ENCODE data around the gene SLC35B3.
A peak's percentile ranks its signal among the peaks of the same experiment; 100 is the strongest.
"Not testable (repeated sequence)": the region's sequence is repeated elsewhere in the genome, so short reads cannot be mapped to it uniquely, and the experiment has no call there.

The SLC35B3 gene

DNA sequence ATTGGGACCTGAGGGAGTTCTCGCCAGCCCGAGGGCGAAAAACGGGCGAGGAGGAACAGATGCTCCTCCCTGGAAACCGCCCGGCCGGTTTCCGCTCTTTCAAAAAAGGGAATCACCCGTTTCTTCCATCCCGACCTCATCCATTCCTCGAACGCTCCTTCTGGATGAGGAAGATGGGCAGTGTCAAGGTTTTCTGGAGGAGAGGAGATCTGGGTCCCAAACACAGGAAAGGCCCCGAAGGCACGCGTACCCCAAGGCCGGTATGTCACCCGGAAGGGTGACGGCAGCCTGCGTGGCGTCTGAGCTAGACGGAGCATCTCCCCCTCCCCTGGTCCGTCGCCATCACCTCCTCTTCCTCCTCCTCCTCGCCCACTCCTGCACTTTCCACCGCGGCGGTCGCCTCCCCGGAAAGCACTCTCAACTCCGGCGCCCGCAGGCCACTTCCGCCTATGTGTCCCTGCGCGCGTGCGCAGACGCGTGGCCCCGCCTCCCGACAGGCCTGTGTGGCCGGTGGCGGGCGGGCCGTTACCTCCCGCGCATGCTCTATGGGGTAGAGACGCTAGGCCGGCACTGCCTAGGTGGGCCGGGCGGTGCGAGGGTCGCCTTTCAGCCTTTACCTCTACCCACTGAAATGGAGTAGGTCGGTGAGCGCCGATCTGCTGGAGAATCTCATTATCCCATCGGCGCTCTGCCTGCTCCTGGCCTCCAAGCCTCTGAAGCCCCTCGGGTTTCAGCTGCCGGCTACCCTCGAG, at the start of gene SLC35B3:
SLC35B3 (minus strand) TSS at position 453 of the 752 bp plus-strand sequence.
- DNase-seq (ENCODE audit: low read depth), result peak; percentile 99

DNA sequence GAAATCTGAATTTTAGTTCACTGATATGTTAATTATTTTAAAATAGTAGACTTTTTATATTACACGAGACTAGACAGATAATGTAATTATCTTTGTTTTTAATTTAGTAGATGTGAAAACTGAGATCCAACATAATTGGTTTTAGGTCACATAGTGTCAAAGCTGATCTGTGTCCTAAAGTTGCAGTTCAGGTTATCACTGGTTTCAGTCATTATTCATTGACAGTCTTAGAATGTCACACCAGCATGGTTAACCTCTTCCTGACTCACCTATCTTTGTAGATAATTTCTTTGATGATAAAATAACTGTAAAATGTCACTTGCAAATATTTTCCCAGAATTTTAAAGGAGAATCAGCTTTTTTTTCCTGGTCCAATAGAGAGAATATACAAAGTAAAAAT, 48.3 kb upstream of the SLC35B3 start:
- DNase-seq (ENCODE audit: low read depth), result no peak

DNA sequence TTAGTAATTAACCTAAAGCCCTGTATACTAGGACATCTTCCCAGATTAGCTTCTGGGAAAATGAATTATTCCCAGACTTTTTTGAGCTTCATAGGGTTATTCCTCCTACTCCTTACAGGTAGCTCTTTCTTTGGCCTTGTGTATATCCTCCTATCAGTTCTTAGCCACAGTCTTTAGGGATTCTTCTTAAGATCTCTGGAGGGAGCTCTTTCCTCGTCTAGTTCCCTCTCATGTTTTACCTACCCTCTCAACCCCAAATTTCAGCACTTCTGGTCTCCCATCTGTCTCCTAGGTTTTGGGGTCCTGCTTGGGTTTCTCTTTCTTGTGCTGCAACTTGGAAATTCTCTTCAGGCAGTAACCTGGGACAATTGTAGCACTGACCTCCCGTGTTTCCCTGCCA, 46.4 kb upstream of the SLC35B3 start:
- DNase-seq (ENCODE audit: low read depth), result no peak

GRCh38 chr6:8478418-8478817, 43.1 kb upstream of the SLC35B3 start:
- DNase-seq (ENCODE audit: low read depth), result no peak

- no peak for DNase-seq (ENCODE audit: low read depth)
These were observed 41.3 kb upstream of the SLC35B3 start for GRCh38 chr6:8476656-8477055.

- no peak for DNase-seq (ENCODE audit: low read depth)
These were observed 33.4 kb upstream of the SLC35B3 start for GRCh38 chr6:8468552-8469356.

DNA sequence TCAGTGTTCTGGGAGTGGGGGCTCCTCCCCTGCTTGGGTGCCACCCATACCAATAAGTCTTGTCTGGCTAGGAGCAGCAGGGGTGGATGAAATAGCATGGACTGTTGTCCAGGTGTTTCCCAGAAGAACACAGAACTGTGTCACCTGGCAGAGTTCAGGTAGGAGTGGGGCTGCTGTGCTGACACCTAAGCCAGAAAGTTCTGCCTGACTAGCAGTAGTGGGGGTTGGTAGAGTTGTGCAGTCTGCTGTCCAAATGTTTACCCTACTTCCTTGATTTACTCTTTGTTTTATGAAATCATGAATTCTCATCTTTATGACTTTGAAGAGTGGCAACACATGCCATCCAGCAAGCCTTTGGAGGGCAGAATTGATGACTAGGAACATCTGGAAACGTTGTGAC, 27.3 kb upstream of the SLC35B3 start:
- DNase-seq (ENCODE audit: low read depth), result no peak

- DNase-seq (ENCODE audit: low read depth), result no peak
These were observed 26.8 kb upstream of the SLC35B3 start for GRCh38 chr6:8462169-8462568.

GRCh38 chr6:8446391-8446790, 11.0 kb upstream of the SLC35B3 start:
- no peak for DNase-seq (ENCODE audit: low read depth)

- not testable (repeated sequence) for DNase-seq (ENCODE audit: low read depth)
These were observed 10.6 kb upstream of the SLC35B3 start for GRCh38 chr6:8445930-8446329.

DNA sequence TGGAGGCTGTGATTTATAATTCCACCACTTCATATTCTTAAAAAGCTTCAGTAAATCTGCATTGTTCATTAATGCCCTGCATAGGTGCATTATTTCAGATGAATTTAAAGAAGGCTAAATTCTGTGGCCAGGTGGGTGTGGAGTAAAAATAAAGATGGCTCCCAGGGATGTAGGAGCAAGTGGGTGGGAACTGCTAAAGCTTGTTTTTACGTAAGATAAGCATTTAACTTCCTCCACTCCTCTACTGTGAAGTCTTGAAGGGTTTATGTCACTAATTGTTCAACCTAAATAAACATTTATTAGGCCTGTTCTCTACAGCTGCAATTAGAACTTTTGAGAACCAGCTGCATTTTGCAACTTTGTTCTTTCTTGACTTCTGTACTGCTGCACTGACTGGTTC, 6.8 kb upstream of the SLC35B3 start:
- no peak for DNase-seq (ENCODE audit: low read depth)

DNA sequence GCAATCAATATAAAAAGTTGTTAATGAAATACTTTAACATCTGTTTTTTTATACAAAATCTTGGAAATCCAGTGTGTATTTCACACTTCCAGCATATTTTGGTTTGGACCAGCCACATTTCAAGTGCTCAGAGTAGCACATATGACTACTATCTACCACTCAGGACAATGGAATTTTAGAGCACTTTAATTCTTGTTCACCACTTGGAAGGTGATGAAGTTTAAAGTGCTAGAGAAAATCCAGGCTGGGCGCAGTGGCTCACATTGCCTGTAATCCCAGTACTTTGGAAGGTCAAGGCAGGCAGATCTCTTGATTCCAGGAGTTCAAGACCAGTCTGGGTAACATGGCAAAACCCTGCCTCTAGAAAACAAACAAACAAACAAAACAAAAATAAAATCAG, 6.1 kb upstream of the SLC35B3 start:
- no peak for DNase-seq (ENCODE audit: low read depth)

DNA sequence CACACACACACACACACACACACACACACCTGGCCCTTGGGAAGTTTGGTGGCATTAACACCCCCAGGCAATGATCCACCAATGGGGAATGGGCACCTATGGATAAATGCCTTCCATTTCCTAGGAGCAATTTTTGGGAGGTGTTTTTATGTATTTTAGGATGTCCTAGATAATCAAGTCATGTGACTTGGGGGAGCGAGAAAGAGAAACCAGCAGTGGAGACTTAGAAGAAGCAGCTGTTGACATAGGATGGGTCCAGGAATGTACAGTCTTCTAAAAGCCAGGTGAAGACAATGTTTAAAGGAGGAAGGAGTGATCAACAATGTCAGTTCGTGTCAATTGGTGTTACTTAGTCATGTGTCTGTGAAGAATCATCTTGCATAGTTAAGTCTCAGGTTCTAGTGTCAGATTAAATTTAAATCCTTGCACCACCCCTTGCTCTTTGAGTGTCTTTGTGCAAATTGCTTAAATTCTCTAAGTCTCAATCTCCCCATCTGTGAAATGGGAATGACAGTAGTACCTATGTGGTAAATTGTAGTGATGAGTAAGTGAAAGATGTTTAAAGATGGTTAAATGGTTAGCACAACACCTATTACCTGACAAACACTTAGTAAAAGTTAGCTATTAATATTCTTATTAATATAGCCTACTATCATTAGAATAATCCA, 4.4 kb upstream of the SLC35B3 start:
- DNase-seq (ENCODE audit: low read depth), result no peak

DNA sequence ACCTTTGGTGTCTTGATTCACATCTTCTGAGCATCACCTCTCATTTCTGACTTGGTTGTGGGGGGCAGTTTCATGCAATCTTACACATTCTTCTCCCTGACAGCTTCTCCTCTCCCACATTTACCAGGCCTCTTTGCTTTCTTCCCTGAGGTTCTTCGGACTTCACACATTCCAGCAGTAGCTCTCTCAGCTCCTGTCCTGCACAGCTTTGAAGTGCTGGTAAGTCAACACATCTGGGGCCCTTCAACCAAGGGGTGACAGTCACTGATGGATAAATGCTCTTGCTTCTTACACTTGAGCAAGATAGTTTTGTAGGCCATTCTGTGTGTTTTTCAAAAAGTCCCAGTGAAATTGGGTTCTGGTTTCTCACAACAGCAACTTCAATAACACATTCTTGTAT, 2.5 kb upstream of the SLC35B3 start:
- DNase-seq (ENCODE audit: low read depth), result no peak

- DNase-seq (ENCODE audit: low read depth), result no peak
These were observed 1.6 kb upstream of the SLC35B3 start for GRCh38 chr6:8436966-8437365.

DNA sequence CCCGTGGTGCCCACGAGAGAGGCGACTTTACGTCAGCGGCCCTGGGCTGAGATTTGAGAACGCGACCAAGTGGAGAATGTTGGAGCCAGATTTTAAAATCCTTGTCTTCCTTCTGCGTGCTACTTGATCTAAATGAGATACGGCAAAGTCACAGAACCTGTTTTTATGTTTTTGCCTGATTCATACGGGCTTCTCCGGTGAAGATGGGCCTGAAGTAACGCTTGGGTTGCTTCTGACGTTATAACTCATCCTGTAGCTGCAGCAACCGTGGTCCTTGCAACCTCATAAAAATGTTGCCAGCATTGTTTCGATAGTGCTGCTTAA, 462 bp upstream of the SLC35B3 start:
- DNase-seq (ENCODE audit: low read depth), result no peak

- no peak for DNase-seq (ENCODE audit: low read depth)
These were observed 635 bp downstream of the SLC35B3 start for GRCh38 chr6:8434727-8435092.

- no peak for DNase-seq (ENCODE audit: low read depth)
These were observed 2.7 kb downstream of the SLC35B3 start for GRCh38 chr6:8432614-8433013.

DNA sequence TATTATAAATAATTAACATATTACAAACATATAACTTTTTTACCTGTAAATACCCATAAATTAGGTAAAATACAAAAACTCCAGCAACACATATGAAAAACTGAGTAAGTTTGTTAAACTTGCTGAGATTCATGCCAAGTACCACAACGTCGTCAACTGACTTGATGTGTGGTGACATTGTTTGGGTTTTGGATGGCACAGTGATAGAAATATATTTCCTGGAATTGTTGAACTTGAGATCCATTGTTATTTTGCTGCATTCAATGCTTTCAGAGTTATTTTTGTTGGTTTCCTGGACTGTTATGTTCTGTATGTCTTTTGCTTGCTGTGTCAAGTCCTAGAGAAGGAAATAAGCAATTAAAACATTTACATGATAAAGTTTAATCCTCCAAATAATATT, 5.5 kb downstream of the SLC35B3 start:
- no peak for DNase-seq (ENCODE audit: low read depth)

- not testable (repeated sequence) for DNase-seq (ENCODE audit: low read depth)
These were observed 8.8 kb downstream of the SLC35B3 start for GRCh38 chr6:8426544-8426943.

GRCh38 chr6:8420031-8420588, 15.2 kb downstream of the SLC35B3 start:
- DNase-seq (ENCODE audit: low read depth), result no peak

DNA sequence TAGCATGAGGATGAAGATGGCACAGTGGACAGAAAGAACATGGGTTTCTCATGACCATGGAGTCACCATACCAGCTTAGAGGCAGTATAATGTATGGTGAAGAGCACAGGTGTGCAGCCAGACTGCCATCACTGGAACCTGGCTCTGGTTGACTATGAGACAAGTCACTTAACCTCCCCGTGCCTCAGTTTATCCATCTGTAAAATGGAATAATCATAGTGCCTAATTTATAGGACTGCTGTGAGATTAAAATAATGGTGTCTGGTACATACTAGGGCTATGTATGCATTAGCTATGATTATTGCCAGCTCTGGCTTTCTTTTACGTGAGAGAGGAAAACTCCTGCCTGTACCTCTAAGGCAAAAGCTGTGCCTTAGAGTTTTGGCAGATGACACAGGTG, 19.4 kb downstream of the SLC35B3 start:
- no peak for DNase-seq (ENCODE audit: low read depth)

GRCh38 chr6:8415280-8415679, 20.1 kb downstream of the SLC35B3 start:
- no peak for DNase-seq (ENCODE audit: low read depth)

All from stimulated activated CD8-positive, alpha-beta memory T cell treated with anti-CD3 and anti-CD28 coated beads, Interleukin-4, amount 100 ng/mL, for 24 hours (primary cell).